Heart left ventricle (tissue), 13 donors: ENCODE data around the gene HOXC10.

Experiments used
- CTCF ChIP-seq, 12 donors: fragments of 200-600 bp; sonication (generic) in 4 of 12; IDR thresholded peaks; one replicate each; pipeline versions ENCODE4 v1.5.0 to v1.8.0; 2018 to 2022; ENCODE audit warnings: antibody characterized with exemption in 12 of 12, mild to moderate bottlenecking in 5 of 12
- POLR2A ChIP-seq, 2 donors: fragments of 450-650 bp; IDR thresholded peaks; one replicate each; pipeline ENCODE4 v1.6.1; 2017; ENCODE audit warnings: antibody characterized with exemption in 2 of 2, mild to moderate bottlenecking in 2 of 2, moderate library complexity in 2 of 2
- donor health status: ischemic (EF 13 %, LVEDD 7.1; RV severe dilation, severe dysfunction).
- donor health status: DM: no; HTN: yes; CAD: no.
- donor health status: DM: no; HTN: no; CAD: no.
- donor health status: ischemic (EF 25% LVEDD 6.9; RV normal size, moderate dysfunction).
- donor health status: ischemic (EF 25% LVEDD 5.7; RV mildly dilated, moderate dysfunction).
- donor health status: ischemic (EF 35%, LVEDD 5.7; RV mildly dilated, moderate dysfunction).
- donor health status: nonischemic (EF 11% LVEDD 7.7; RV severe dilation, severe dysfunction).
- donor health status: DM: yes; HTN: yes; CAD: no.
- donor health status: PGD.
- donor health status: ischemic (EF 29% LVEDD 5.4; RV normal size, mild dysfunction).
- donor health status: nonischemic (EF 23%, LVEDD 6.1; RV moderate dilation, normal function).

- no peak for TF ChIP-seq CTCF (IDR thresholded peaks at IDR 0.05)
- TF ChIP-seq POLR2A (IDR thresholded peaks at IDR 0.05), result no peak
Observed at GRCh38 chr12:53967421-53967925, 17.5 kb upstream of the HOXC10 start.
